ENCODE measurements around the gene ZNF341.
A peak's percentile ranks its signal among the peaks of the same experiment; 100 is the strongest.

Gene ZNF341

GRCh38 chr20:33731693-33732165 is at the start of gene ZNF341:
Gene ZNF341, plus strand, starts transcription at chr20:33731996. Its CDS starts 26 bp downstream, at chr20:33732022.
- peak; percentile 84 for TF ChIP-seq CTCF (IDR thresholded peaks at IDR 0.05)

GRCh38 chr20:33684533-33685327 is 47.1 kb upstream of the ZNF341 start:
- TF ChIP-seq CTCF (IDR thresholded peaks at IDR 0.05), result no peak

DNA sequence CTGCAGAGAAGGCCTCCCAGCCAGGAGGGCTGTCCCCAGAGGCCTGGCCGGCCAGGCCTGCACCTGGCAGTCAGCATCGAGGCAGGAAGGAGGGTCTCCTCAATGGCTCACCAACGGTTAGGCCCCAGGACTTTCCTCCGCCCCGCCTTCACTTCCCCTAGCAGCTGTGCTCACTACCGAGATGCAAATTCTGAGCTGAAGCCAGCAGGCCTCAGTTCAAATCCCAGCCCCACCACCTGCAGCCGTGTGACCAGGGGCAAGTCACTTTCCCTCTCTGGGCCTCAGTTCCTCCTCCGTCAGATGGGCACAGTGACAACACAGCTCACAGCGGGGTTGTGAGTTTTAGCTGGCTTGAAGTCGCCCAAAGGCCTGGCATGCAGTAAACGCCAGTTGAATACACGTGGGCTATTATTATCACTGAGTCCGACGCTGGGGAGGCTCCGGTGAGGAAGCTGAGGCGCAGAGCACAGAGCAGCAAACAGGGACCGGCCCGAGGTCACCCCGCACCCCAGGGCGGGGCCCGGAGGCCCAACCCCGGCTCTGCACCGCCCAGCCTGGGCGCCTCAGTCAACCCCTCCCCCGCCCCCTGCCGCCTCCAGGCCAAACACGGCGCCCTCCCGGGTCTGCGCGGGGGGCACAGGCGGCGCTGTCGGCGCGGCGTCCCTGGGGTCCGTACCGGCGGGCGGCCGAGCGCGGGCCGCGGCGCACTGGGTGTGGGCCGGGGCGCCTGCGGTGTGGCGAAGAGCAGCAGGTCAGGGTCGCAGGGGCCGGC is 46.3 kb upstream of the ZNF341 start:
- no peak for TF ChIP-seq CTCF (IDR thresholded peaks at IDR 0.05)

GRCh38 chr20:33686100-33686983 is 45.5 kb upstream of the ZNF341 start, which contains the start of gene E2F1:
Gene E2F1, minus strand, starts transcription at chr20:33686385. Its CDS starts 121 bp downstream, at chr20:33686264.
- no peak for TF ChIP-seq CTCF (IDR thresholded peaks at IDR 0.05)

GRCh38 chr20:33686984-33687366 is 44.8 kb upstream of the ZNF341 start:
- TF ChIP-seq CTCF (IDR thresholded peaks at IDR 0.05), result no peak

- no peak for TF ChIP-seq CTCF (IDR thresholded peaks at IDR 0.05)
Measured at GRCh38 chr20:33687370-33687915, 44.4 kb upstream of the ZNF341 start.

All from LNCAP (cell line).